ENCODE measurements around the gene GRIA4.

DNA sequence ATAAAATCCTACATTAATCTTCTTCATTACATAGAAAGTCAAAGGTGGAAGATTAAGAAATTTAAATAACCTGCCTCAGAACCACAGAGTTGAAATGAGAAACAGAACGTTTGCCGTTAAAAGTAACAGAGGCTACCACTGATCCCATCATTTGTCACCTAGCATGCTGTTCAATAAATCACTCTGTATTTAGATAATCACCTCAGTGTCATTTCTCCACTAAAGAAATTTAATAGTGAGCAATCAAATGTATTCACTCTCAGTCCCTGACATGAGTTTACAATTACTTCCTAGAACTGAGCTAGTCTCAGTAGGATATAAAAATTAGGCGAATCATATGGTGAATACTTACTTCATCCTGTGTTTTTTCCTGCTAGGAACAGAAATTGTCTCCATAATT, 242.5 kb downstream of the GRIA4 start:
- TF ChIP-seq, protein P1, sequence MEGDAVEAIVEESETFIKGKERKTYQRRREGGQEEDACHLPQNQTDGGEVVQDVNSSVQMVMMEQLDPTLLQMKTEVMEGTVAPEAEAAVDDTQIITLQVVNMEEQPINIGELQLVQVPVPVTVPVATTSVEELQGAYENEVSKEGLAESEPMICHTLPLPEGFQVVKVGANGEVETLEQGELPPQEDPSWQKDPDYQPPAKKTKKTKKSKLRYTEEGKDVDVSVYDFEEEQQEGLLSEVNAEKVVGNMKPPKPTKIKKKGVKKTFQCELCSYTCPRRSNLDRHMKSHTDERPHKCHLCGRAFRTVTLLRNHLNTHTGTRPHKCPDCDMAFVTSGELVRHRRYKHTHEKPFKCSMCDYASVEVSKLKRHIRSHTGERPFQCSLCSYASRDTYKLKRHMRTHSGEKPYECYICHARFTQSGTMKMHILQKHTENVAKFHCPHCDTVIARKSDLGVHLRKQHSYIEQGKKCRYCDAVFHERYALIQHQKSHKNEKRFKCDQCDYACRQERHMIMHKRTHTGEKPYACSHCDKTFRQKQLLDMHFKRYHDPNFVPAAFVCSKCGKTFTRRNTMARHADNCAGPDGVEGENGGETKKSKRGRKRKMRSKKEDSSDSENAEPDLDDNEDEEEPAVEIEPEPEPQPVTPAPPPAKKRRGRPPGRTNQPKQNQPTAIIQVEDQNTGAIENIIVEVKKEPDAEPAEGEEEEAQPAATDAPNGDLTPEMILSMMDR (conservative IDR thresholded peaks at IDR 0.05; ENCODE audit: low read length): no peak
- no peak for TF ChIP-seq EZH2phosphoT487 (IDR thresholded peaks at IDR 0.05; ENCODE audit: borderline replicate concordance)

Measured in Loucy (cell line).